GM18499 (cell line): Measurements from ENCODE around the gene RASAL1.
"Not testable (repeated sequence)": the region's sequence is repeated elsewhere in the genome, so short reads cannot be mapped to it uniquely, and the experiment has no call there.

Experiments
- ATAC-seq: cut with Tn5 transposase; IDR thresholded peaks from one replicate; pipeline ENCODE4 v1.9.1; 2021; ENCODE audit warnings: moderate number of reproducible peaks; ENCODE audit not compliant: insufficient read depth, unreplicated experiment

Gene RASAL1

DNA sequence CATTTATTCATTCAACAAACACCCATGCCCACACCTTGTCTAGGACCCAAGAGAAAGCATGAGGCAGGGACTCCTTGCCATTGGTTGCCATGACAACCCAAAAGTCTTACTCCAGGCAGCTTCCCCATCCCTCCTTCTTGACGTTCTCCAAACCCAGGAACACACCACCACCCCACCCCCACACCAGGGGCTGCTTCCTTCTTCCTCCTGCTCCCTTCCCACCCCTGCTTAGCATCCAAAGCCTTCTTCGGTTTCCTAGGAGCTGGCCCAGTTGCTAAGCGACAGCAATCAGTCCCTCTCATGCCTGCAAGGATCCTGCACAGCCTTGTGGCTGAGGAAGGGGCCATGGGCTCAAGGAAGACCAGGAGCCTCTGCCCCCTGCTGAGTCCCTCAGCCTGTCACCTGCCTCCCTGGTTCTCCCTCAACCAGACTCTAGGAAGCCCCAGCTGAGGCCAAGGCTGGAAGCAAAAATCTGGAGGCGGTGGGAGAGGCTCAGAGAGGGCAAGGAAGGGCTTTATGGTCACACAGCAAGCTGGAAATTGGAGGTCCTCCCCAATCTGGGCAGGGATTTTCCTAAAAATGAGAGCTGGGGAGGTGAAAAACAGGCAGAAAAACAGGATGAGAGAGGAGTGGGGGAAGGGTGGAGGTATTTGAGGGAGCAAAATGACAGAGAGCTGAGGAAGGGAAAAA, 15.4 kb downstream of the RASAL1 start:
- ATAC-seq, result no peak

DNA sequence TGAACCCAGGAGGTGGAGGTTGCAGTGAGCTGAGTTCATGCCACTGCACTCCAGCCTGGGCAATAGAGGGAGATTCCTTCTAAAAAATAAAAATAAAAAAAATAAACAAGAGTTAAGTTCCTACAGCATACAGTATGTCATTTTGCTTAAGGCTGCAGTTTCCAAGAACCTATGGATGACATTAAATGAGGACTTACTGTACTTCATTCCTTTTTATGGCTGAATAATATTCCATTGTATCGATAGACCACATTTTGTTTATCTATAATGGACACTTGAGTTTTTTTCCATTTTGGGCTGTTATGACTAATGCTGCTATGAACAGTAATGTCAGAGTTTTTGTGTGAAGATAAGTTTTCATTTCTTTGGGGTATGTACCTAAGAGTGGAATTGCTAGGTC, 17.4 kb downstream of the RASAL1 start:
- no peak for ATAC-seq

- not testable (repeated sequence) for ATAC-seq
Observed at GRCh38 chr12:113117684-113118083, 17.9 kb downstream of the RASAL1 start.

DNA sequence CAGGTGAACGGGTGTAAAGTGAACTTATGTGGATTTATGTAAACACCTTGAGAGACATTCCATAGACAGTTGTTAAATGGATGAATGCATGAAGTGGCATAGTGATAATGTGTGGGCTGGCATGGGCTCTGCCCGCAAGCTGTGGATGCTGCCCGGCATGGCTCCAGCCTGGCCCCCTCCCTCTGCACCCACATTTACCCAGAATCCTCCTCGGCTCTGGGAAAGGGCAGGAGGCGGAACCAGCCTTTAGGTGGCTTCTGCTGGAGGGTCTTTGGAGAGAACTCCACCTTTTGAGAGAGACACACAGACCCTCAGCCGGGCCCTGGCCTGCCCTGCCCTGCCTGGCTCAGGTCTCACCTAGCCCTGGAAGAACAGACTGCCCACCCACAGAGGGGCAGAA, 18.7 kb downstream of the RASAL1 start:
- ATAC-seq, result no peak

- no peak for ATAC-seq
Observed at GRCh38 chr12:113115455-113116126, 20.0 kb downstream of the RASAL1 start.

DNA sequence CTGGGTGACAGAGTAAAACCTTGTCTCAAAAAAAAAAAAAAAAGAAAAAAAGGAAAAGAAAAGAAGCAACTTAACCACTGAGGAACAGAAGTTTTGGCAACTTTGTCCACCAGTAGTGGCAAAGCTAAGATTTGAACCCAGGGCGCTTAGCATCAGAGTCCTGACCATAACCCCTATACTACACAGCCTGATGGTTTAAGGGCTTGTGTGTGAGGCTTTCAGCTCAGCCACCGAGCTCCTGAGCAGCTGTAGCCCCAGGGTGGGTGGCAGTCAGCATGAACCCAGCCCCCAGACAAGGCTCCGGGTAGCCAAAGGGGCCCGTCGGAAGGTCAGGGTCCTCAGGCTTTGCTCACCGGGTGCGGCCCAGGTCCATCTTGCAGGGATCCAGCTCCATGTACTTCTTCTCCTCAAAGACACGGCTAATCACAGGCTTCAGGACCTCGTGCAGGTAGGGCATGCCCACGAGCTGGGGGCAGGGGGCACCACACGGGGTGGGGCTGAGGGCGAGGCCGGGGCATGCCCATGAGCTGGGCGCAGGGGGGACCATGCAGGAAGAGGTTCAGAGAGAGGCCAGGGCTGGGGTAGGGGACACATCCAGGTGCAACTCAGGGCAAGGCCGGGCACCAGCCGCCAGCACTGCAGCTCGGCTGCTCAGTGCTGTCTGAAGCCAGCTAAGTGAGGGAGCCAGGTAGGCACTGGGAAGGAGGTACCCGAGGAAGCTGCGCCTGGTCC, 20.9 kb downstream of the RASAL1 start:
- no peak for ATAC-seq

DNA sequence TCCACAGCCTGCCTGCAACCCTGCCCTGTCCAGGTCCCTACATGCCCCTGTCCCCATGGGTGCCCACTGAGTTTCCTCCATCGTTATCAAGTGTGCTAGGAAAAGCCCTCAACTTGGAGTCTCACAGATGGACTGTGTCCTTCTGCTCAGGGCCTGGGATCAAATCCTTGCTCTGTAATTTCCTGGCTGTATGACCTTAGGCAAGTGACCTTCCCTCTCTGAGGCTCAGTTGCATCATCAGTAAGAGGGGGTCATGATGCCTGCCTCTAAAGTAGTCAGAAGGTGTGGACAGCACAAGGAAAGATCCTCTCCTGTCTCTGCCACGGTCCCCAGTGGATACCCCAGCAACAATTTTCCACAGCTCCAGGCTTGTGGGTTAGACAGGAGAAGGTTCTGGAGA, 22.2 kb downstream of the RASAL1 start:
- no peak for ATAC-seq

DNA sequence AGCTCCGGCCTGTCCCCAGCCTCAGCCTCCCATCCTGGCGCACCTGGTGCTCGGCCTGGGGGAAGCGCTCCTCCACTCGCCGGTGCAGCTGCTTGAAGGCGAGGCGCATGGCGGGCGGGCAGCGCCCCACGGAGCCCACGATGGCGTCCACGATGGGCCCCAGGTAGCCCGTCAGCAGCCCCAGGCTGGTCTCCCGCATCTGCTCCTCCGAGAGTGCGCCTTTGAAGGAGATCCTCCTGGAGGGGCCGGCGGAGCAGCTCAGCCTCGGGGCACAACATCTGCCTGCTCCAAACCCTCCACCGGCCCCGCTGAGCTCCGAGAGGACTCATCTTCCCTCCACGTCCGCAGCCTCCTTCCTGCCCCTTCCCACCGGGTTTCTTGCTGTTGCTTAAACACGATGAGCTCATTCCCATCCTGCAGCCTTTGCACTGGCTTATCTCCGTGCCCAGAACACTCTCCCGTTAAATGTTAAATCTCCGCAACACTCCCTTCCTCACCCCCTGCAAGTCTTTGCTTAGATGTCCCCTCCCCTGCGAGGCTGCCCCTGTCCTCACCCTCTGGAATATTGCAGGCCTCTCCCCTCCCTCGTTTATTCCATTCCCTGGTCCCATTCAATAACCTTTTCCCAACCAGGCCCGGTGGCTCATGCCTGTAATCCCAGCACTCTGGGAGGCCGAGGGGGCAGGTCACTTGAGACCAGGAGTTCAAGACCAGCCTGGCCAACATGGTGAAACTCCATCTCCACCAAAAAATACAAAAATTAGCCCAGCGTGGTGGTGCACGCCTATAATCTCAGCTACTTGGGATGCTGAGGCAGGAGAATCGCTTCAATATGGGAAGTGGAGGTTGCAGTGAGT, 23.3 kb downstream of the RASAL1 start:
- no peak for ATAC-seq

DNA sequence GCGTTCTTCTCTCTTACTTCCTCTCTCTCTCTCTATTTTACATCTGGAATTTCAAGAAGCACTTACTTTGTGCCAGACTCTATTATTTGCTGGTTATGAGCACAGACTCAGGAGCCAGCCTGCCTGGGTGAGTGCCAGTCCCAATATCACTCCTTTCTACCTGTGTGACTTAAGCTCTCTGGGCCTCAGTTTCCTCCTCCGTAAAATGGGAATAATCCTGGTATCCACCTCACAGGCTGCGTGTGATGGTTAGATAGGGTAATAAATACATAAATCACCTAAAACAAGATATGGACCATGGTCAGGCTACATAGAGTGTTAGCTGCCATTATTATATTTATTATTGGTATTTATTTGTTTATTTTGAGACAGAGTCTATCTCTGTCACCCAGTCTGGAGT, 24.3 kb downstream of the RASAL1 start:
- no peak for ATAC-seq

- no peak for ATAC-seq
Observed at GRCh38 chr12:113109872-113110599, 25.5 kb downstream of the RASAL1 start.

GRCh38 chr12:113109360-113109759, 26.2 kb downstream of the RASAL1 start:
- no peak for ATAC-seq

DNA sequence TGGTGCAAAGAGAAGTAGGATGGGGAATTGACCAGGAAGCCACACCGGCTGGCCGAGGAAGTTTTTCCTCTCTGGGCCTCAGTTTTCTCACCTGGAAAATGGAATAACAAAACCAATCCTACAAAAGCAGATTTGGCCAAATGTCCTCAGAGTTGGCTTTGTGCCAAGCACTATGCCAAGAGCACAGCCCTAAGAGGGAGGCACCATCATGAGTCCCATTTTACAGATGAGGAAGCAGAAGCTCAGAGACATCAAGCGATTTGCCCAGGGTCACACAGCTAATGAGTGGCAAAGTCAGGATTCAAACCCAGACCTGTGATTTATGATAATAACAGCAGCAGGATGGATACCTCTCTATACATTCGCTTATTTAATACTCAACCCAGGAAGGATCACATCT, 27.3 kb downstream of the RASAL1 start:
- no peak for ATAC-seq

GRCh38 chr12:113106361-113106760, 29.2 kb downstream of the RASAL1 start:
- no peak for ATAC-seq

DNA sequence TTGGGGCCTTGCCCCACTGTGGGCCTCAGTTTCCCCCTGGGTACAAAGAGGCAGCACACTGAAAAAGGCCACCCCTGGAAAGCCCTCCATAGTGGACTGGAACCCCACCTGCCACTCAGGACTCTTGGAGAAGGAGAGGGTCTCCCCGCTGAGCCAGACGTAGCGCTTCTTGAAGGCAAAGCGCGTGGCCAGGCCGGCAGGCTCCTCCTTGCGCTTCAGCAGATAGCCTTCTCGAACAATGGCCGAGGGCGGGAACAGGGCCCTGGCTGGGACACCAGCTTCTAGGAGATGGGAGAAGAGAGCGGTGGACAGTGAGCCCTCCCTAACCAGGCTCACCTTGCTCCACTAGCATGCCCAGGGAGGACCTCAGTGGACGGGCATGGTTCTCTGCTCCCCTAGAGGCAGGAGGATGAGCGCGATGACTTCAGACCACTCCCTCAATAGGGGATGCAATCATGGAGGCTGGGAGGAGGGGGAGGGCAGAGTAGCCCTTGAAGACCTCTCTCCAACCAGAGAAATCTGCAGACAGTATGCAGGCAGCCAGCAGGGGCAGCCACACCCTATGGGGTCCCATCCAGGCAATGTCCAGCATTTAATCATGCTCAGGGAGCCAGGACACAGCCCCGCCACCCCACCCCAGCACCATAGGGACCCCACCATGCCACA, 29.8 kb downstream of the RASAL1 start:
- no peak for ATAC-seq

GRCh38 chr12:113104953-113105510, 30.5 kb downstream of the RASAL1 start:
- no peak for ATAC-seq

- ATAC-seq, result no peak
Observed at GRCh38 chr12:113103756-113104450, 31.7 kb downstream of the RASAL1 start.

DNA sequence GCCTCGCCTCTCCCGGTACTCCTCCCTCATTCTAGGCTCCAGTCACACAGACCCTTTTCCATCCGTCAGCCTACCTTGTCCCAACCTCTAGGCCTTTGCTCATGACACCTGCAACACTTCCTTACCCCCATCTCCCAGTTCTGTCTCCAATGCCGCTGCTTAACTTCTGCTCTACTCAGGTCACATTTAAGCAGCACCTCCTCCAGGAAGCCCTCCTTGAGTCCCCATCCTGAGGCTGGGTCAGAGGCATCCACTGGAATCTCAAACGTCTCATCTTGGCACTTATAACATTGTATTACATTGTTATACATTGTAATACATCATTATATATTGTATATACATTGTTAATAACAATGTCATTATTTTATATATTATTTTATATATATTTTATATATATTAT, 32.8 kb downstream of the RASAL1 start:
- ATAC-seq, result no peak

GRCh38 chr12:113101751-113102150, 33.8 kb downstream of the RASAL1 start:
- ATAC-seq, result no peak

GRCh38 chr12:113099764-113100163, 35.8 kb downstream of the RASAL1 start:
- no peak for ATAC-seq
